HS-5 (cell line): ENCODE data around the gene CCDC201.
"Not testable (repeated sequence)": the region's sequence is repeated elsewhere in the genome, so short reads cannot be mapped to it uniquely, and the experiment has no call there.

Experiments
- DNase-seq: peaks from one replicate; pipeline ENCODE4 v3.0.0-alpha.2; 2012; ENCODE audit warnings: low read depth

Gene CCDC201

DNA sequence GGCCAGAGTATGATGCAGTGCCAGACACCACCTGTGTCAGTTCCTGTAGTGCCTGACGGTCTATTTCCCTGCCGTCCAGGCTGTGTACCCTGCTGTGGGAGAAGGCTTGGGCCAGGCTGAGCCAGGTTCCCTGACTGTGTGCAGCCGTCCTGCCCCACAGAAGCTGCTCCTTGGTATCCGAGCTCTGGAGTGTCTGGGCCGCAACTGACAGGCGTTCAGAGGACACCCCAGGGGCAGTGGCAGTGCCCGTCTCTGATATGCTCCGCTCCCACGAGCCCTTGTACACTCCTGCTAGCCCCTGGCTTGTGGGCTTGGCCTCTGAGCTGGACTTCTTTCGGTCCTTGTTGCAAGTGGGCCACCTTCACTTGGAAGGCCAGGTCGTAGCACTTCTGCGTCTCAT, 55.0 kb downstream of the CCDC201 start:
- DNase-seq, result not testable (repeated sequence)

DNA sequence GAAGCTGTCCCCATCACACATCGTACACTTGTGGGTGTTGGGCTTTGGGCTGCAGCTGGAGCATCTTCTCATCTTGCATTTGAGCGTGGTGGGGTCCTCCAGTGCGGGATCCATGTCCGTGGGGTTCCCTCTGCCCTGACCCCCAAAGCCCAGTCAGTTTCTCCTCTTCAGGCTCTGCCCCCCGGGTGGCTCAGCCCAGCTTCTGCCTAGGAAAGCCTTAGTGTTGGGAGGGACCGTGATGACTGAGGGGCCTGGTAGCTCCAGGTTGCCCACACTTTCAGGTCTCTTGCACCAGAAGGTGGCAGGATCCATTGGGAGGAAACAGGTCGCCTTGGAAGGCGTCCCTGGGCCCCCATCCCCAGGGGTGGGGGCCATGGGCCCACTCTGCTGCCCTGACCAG, 55.9 kb downstream of the CCDC201 start:
- DNase-seq, result not testable (repeated sequence)

DNA sequence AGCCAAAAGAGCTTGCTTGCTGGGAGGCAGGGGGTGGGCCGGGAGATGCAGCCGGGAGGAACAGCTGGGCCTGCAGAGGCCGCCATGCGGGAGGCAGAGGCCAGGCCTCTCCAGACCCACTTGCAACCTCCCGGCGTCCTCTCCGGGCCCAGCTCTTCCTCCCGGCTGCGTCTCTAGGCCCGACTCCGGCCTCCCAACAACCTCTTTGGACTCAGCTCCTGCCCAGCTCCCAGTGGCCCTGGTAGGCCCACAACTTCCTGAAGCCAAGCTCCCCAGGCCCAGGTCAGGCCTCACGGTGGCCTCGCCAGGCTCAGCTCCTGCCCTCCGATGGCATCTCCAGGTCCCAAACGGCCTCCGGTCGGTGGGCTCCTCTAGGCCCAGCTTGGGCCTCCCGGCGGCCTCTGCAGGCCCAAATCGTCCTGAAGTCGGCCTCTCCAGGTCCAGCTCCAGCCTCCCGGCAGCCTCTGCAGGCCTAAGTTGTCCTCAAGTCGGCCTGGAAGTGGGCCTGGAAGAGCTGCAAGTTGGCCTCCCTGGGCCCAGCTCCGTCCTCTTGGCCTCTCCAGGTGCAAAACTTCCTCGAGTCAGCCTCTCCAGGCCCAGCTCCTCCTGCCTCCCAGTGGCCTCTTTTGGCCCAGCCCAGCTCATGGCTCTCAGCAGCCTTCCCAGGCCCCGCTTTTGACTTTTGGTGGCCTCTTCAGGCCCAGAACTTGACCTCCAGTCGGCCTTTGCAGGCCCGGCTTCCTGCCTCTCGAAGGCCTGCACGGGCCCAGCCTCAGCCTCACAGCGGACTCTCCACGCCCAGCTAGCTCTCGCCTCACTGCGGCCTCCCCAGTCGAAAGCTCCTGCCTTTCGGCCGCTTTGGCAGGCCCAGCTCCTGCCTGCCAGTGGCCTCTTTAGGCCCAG, 58.4 kb downstream of the CCDC201 start:
- not testable (repeated sequence) for DNase-seq

DNA sequence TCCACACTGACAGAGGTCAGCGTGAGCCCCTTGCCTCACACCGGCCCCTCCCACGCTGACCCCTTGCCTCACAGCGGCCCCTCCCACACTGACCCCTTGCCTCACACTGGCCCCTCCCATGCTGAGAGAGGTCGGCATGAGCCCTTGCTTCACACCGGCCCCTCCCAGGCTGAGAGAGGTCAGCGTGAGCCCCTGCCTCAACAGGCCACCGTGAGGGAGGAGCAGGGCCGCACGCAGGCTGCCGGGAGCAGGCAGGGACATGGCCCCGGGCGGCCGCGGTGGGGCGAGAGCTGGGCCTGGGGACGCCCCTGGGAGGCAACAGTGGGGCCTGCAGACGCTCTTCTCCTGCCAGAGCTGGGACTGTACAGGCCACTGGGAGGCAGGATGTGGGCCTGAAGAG, 59.1 kb downstream of the CCDC201 start:
- not testable (repeated sequence) for DNase-seq

DNA sequence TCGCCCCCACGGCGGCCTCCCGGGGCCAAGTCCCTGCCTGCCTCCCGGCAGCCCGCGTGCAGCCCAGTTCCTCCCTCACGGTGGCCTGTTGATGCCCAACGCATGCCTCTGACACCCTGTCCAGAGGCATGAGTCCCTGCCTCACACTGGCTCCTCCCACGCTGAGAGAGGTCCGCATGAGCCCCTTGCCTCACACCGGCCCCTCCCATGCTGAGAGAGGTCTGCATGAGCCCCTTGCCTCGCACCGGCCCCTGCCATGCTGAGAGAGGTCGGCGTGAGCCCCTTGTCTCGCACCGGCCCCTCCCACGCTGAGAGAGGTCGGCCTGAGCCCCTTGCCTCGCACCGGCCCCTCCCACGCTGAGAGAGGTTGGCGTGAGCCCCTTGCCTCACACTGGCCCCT, 59.9 kb downstream of the CCDC201 start:
- DNase-seq, result no peak

DNA sequence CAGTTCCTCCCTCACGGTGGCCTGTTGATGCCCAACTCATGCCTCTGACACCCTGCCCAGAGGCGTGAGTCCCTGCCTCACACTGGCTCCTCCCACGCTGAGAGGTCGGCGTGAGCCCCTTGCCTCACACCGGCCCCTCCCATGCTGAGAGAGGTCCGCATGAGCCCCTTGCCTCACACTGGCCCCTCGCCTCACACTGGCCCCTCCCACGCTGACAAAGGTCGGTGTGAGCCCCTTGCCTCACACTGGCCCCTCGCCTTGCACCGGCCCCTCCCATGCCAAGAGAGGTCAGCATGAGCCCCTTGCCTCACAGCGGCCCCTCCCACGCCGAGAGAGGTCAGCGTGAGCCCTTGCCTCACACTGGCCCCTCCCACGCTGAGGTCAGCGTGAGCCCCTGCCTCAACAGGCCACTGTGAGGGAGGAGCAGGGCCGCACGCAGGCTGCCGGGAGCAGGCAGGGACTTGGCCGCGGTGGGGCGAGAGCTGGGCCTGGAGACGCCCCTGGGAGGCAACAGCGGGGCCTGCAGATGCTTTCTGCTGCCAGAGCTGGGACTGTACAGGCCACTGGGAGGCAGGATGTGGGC, 61.1 kb downstream of the CCDC201 start:
- DNase-seq, result not testable (repeated sequence)

DNA sequence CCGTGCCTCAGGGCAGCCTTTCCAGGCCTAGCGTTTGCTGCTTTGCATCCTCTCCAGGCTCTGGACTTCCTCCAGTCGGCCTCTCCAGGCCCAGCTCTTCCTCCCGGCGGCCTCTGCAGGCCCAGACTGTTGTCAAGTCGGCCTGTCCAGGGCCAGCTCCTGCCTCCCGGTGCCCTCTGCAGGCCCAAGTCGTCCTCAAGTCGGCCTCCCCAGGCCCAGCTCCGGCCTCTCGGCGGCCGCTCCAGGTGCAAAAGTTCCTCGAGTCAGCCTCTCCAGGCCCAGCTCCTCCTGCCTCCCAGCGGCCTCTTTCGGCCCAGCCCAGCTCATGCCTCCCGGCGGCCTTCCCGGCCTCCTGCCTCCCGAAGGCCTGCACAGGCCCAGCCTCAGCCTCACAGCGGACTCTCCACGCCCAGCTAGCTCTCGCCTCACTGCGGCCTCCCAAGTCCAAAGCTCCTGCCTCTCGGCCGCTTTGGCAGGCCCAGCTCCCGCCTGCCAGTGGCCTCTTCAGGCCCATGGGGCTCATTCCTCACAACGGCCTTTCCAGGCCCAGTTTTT, 62.4 kb downstream of the CCDC201 start:
- DNase-seq, result not testable (repeated sequence)
